ENCODE data around the gene CRKL.

The CRKL gene

DNA sequence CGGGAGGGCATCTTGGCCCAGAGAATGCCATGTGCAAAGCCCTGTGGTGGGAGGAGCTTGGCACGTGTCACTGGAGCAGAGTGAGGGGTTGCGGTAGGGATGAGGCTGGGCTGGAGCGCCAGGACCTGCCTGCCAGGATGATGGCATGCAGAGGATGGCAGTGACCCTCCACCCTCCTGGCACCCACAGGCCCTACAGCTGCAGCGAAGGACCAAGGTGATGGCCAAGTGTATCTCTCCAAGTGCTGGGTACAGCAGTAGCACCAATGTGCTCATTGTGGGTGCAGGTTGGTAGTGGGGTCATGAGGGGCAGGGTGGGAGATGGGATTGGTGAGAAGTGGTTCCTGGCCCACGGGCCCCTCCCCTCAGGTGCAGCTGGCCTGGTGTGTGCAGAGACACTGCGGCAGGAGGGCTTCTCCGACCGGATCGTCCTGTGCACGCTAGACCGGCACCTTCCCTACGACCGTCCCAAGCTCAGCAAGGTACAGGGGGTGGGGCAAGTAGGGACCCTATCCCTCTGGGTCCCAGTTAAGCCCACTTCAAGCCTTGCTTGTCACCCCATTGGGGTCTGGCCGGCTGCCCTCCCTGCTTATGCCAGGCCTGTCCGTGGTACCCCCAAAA is 57.2 kb downstream of the CRKL start:
- DNase-seq (ENCODE audit: low read depth), result no peak
- no peak overlapping the region for H3K4me3 ChIP-seq (ENCODE audit: low read depth, low read length)
- TF ChIP-seq, protein P1, sequence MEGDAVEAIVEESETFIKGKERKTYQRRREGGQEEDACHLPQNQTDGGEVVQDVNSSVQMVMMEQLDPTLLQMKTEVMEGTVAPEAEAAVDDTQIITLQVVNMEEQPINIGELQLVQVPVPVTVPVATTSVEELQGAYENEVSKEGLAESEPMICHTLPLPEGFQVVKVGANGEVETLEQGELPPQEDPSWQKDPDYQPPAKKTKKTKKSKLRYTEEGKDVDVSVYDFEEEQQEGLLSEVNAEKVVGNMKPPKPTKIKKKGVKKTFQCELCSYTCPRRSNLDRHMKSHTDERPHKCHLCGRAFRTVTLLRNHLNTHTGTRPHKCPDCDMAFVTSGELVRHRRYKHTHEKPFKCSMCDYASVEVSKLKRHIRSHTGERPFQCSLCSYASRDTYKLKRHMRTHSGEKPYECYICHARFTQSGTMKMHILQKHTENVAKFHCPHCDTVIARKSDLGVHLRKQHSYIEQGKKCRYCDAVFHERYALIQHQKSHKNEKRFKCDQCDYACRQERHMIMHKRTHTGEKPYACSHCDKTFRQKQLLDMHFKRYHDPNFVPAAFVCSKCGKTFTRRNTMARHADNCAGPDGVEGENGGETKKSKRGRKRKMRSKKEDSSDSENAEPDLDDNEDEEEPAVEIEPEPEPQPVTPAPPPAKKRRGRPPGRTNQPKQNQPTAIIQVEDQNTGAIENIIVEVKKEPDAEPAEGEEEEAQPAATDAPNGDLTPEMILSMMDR (IDR thresholded peaks at IDR 0.05; ENCODE audit: low read depth, low read length), result no peak
- TF ChIP-seq MAX (IDR thresholded peaks at IDR 0.05; ENCODE audit: low read depth, low read length), result no peak
- TF ChIP-seq POLR2A (IDR thresholded peaks at IDR 0.05; ENCODE audit: extremely low read depth, insufficient read length), result no peak
- no peak for TF ChIP-seq MYC (IDR thresholded peaks at IDR 0.05; ENCODE audit: low read depth, low read length)

- no peak for TF ChIP-seq MYC (IDR thresholded peaks at IDR 0.05; ENCODE audit: low read depth, low read length)
- TF ChIP-seq MAX (IDR thresholded peaks at IDR 0.05; ENCODE audit: low read depth, low read length), result no peak
- TF ChIP-seq, protein P1 (IDR thresholded peaks at IDR 0.05; ENCODE audit: low read depth, low read length), result no peak
- TF ChIP-seq POLR2A (IDR thresholded peaks at IDR 0.05; ENCODE audit: extremely low read depth, insufficient read length), result no peak
- no peak overlapping the region for H3K4me3 ChIP-seq (ENCODE audit: low read depth, low read length)
- DNase-seq (ENCODE audit: low read depth), result no peak
Measured at GRCh38 chr22:20975541-20976290, 58.5 kb downstream of the CRKL start.

GRCh38 chr22:20976291-20976877 is 59.2 kb downstream of the CRKL start:
- no peak for DNase-seq (ENCODE audit: low read depth)
- no peak overlapping the region for H3K4me3 ChIP-seq (ENCODE audit: low read depth, low read length)
- TF ChIP-seq POLR2A (IDR thresholded peaks at IDR 0.05; ENCODE audit: extremely low read depth, insufficient read length), result no peak
- TF ChIP-seq, protein P1 (IDR thresholded peaks at IDR 0.05; ENCODE audit: low read depth, low read length), result no peak
- no peak for TF ChIP-seq MAX (IDR thresholded peaks at IDR 0.05; ENCODE audit: low read depth, low read length)
- TF ChIP-seq MYC (IDR thresholded peaks at IDR 0.05; ENCODE audit: low read depth, low read length), result no peak

DNA sequence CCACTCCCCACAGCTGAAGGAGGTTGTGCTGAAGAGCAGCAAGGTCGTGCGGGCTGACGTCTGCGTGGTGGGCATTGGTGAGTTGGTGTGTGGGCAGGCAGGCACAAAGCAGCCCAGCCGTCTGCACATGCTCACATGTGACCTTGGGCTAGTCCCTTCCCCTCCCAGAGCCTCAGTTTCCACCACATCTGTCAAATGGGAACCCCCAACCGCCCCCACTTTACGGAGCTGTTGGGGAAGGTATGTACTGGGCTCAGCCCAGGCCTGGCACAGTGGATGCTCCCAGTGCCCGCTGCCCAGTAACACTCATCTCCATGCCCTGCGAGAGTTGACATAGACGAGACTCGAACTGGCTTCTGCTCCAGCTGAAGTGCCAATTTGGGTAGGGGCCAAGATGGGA is 59.8 kb downstream of the CRKL start:
- H3K4me3 ChIP-seq (ENCODE audit: low read depth, low read length), result no peak overlapping the region
- TF ChIP-seq MYC (IDR thresholded peaks at IDR 0.05; ENCODE audit: low read depth, low read length) (no peak), MAX (IDR thresholded peaks at IDR 0.05; ENCODE audit: low read depth, low read length) (no peak), POLR2A (IDR thresholded peaks at IDR 0.05; ENCODE audit: extremely low read depth, insufficient read length) (no peak)
- TF ChIP-seq, protein P1 (IDR thresholded peaks at IDR 0.05; ENCODE audit: low read depth, low read length), result no peak
- DNase-seq (ENCODE audit: low read depth), result no peak

DNA sequence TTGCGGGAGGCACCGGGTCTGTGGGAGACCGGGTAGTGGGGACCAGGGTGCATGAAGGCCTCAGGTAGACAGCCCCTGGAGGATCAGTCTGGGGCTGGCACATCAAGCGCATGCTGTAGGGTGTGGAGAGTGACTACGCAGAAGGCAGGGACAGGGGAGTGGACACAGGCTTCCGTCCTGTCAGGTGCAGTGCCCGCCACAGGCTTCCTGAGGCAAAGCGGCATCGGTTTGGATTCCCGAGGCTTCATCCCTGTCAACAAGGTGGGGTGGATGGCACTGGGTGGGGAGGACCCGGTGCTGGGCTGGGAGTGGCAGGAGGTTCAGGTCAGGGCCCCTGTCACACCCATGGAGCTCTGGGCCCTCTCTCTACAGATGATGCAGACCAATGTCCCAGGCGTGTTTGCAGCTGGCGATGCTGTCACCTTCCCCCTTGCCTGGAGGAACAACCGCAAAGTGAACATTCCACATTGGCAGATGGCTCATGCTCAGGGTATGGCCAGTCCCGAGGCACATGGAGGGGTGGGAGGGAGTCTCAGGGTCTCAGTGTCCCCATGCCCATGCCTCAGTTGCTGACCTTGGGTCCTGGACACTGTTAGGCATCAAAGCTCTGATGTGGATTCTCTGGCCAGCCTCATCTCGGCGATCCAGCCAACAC is 60.4 kb downstream of the CRKL start:
- DNase-seq (ENCODE audit: low read depth), result no peak
- TF ChIP-seq MYC (IDR thresholded peaks at IDR 0.05; ENCODE audit: low read depth, low read length), result no peak
- no peak for TF ChIP-seq MAX (IDR thresholded peaks at IDR 0.05; ENCODE audit: low read depth, low read length)
- no peak for TF ChIP-seq POLR2A (IDR thresholded peaks at IDR 0.05; ENCODE audit: extremely low read depth, insufficient read length)
- TF ChIP-seq, protein P1 (IDR thresholded peaks at IDR 0.05; ENCODE audit: low read depth, low read length), result no peak
- no peak overlapping the region for H3K4me3 ChIP-seq (ENCODE audit: low read depth, low read length)

Data from NB4 (cell line).